Sigmoid colon (tissue), 7 donors: ENCODE data around the gene ATP1A3. TPM values are rescaled to one million over a fixed set of nuclear protein-coding genes. Genes with fewer than 3 reads are reported as not detected.

Source experiments
- DNase-seq: peaks from one replicate; pipeline ENCODE4 v3.0.0-alpha.2; 2019
- H3K27ac ChIP-seq, 4 donors: fragments of 200-600 bp; sonication (generic); one replicate each; pipeline ENCODE4 v1.5.1; 2016 to 2019; ENCODE audit warnings: mild to moderate bottlenecking in 1 of 4
- H3K27me3 ChIP-seq, 3 donors: fragments of 200-600 bp; sonication (generic); one replicate each; pipeline ENCODE4 v1.5.1; 2019; ENCODE audit warnings: mild to moderate bottlenecking in 1 of 3
- H3K36me3 ChIP-seq, 4 donors: fragments of 200-600 bp; sonication (generic); one replicate each; pipeline ENCODE4 v1.5.1; 2016 to 2019
- H3K4me1 ChIP-seq, 4 donors: fragments of 200-600 bp; sonication (generic); one replicate each; pipeline ENCODE4 v1.5.1; 2017 to 2019
- H3K4me3 ChIP-seq, 4 donors: fragments of 200-600 bp; sonication (generic); one replicate each; pipeline ENCODE4 v1.5.1; 2017 to 2019; ENCODE audit warnings: mild to moderate bottlenecking in 2 of 4, moderate library complexity in 1 of 4
- H3K9me3 ChIP-seq, 4 donors: fragments of 200-600 bp in 3 of 4; sonication (generic) in 3 of 4; one replicate each; pipeline versions ENCODE4 v1.5.1 to v1.6.1; 2013 to 2019
- CTCF ChIP-seq, 4 experiments: fragments of 450-650 bp in 3 of 4; fragments of 200-600 bp in 1 of 4; IDR thresholded peaks; one replicate each; pipeline ENCODE4 v1.5.1; 2016 to 2019; ENCODE audit warnings: antibody characterized with exemption in 4 of 4, mild to moderate bottlenecking in 3 of 4, moderate library complexity in 2 of 4
- EP300 ChIP-seq, 4 donors: sonication (generic); formaldehyde crosslinking; IDR thresholded peaks; one replicate each; pipeline ENCODE4 v1.6.1; 2017; ENCODE audit warnings: antibody characterized with exemption in 4 of 4
- POLR2A ChIP-seq, 2 donors: fragments of 450-650 bp; IDR thresholded peaks; one replicate each; pipeline ENCODE4 v1.6.1; 2016; ENCODE audit warnings: antibody characterized with exemption in 2 of 2, mild to moderate bottlenecking in 2 of 2, moderate library complexity in 2 of 2
- POLR2AphosphoS5 ChIP-seq, 4 donors: sonication (generic); formaldehyde crosslinking; IDR thresholded peaks; one replicate each; pipeline ENCODE4 v1.6.1; 2017; ENCODE audit warnings: antibody characterized with exemption in 4 of 4
- WGBS, 2 donors: extraction: QIAGEN DNeasy Blood & Tissue Kit; methylation state at CpG; one replicate each; pipeline ENCODE4 v1.1.7; 2013; 5-methylcytosine and 5-hydroxymethylcytosine counted together
- intact Hi-C: fragments of 100-400 bp; cut with DNase I; formaldehyde crosslinking; loops from one replicate; pipeline ENCODE4 v1.15.1; 2023
- polyA plus RNA-seq, 3 donors: library from polyadenylated mRNA; stranded (reverse); fragments of 200-250 nt; gene quantifications; one replicate each; pipeline ENCODE4 v1.2.3, GENCODE V29; 2013
- total RNA-seq, 4 donors: library from RNA; depleted of rRNA; stranded (reverse); fragments of >200 nt; gene quantifications; one replicate each; pipeline ENCODE4 v1.1.0, GENCODE V29; 2016
- donor health status: healthy with polysubstance abuse.
- donor health status: Bipolar disorder and iron deficiency.
- donor health status: healthy.

Gene ATP1A3
- total and polyA plus RNA-seq, 7 donors: 0.46 to 4.3 (median 3.0) TPM; not detected in 1

- no peak overlapping the region for H3K27ac ChIP-seq
- H3K27me3 ChIP-seq: peaks cover 0 to 8% (median 0%) of the 10 kb centered on the region in 3 donors
- TF ChIP-seq POLR2AphosphoS5 (IDR thresholded peaks at IDR 0.05): no peak
- TF ChIP-seq EP300 (IDR thresholded peaks at IDR 0.05): no peak
- TF ChIP-seq CTCF (IDR thresholded peaks at IDR 0.05): no peak
- TF ChIP-seq POLR2A (IDR thresholded peaks at IDR 0.05): no peak
- no peaks in the 10 kb centered on the region for H3K36me3 ChIP-seq
- WGBS, 2 donors: 76 to 82% methylated on average over 8 of the region's 8 CpGs
- no peak for DNase-seq
- no peaks in the 10 kb centered on the region for H3K9me3 ChIP-seq
- no peaks in the 10 kb centered on the region for H3K4me1 ChIP-seq
- intact Hi-C loops: no loop called here
- no peak overlapping the region for H3K4me3 ChIP-seq
Measured at GRCh38 chr19:41974652-41975051, 19.4 kb downstream of the ATP1A3 start.

- H3K36me3 ChIP-seq: no peaks in the 10 kb centered on the region
- no peaks in the 10 kb centered on the region for H3K9me3 ChIP-seq
- no peak for TF ChIP-seq CTCF (IDR thresholded peaks at IDR 0.05)
- TF ChIP-seq POLR2AphosphoS5 (IDR thresholded peaks at IDR 0.05): no peak
- TF ChIP-seq EP300 (IDR thresholded peaks at IDR 0.05): no peak
- no peak for TF ChIP-seq POLR2A (IDR thresholded peaks at IDR 0.05)
- no peaks in the 10 kb centered on the region for H3K4me1 ChIP-seq
- peaks cover 0 to 21% (median 0%) of the 10 kb centered on the region in 3 donors for H3K27me3 ChIP-seq
- H3K4me3 ChIP-seq: no peak overlapping the region
- intact Hi-C loops: no loop called here
- DNase-seq: no peak
- no peak overlapping the region for H3K27ac ChIP-seq
- 87 to 89% methylated on average over 11 of the region's 11 CpGs for WGBS, 2 donors
Measured at GRCh38 chr19:41971363-41971762, 22.7 kb downstream of the ATP1A3 start.

- H3K27me3 ChIP-seq: peaks cover 0 to 17% (median 0%) of the 10 kb centered on the region in 3 donors
- H3K36me3 ChIP-seq: no peaks in the 10 kb centered on the region
- no peaks in the 10 kb centered on the region for H3K9me3 ChIP-seq
- H3K4me3 ChIP-seq: no peak overlapping the region
- TF ChIP-seq CTCF (IDR thresholded peaks at IDR 0.05): no peak
- TF ChIP-seq POLR2A (IDR thresholded peaks at IDR 0.05): no peak
- no peak for TF ChIP-seq POLR2AphosphoS5 (IDR thresholded peaks at IDR 0.05)
- no peak for TF ChIP-seq EP300 (IDR thresholded peaks at IDR 0.05)
- intact Hi-C loops: no loop called here
- no peaks in the 10 kb centered on the region for H3K4me1 ChIP-seq
- no peak for DNase-seq
- WGBS, 2 donors: 93 to 95% methylated on average over 19 of the region's 19 CpGs
- H3K27ac ChIP-seq: no peak overlapping the region
Measured at GRCh38 chr19:41969772-41970458, 24.1 kb downstream of the ATP1A3 start.

GRCh38 chr19:41968751-41969595 is 25.1 kb downstream of the ATP1A3 start:
- no peaks in the 10 kb centered on the region for H3K4me1 ChIP-seq
- DNase-seq: no peak
- H3K27ac ChIP-seq: no peak overlapping the region
- no peak overlapping the region for H3K4me3 ChIP-seq
- no peaks in the 10 kb centered on the region for H3K9me3 ChIP-seq
- no peaks in the 10 kb centered on the region for H3K36me3 ChIP-seq
- intact Hi-C loops: no loop called here
- 64 to 82% methylated on average over 28 of the region's 28 CpGs for WGBS, 2 donors
- H3K27me3 ChIP-seq: peaks cover 0 to 17% (median 0%) of the 10 kb centered on the region in 3 donors
- TF ChIP-seq POLR2AphosphoS5 (IDR thresholded peaks at IDR 0.05) (no peak), POLR2A (IDR thresholded peaks at IDR 0.05) (no peak), CTCF (IDR thresholded peaks at IDR 0.05) (no peak), EP300 (IDR thresholded peaks at IDR 0.05) (no peak)
